Activated CD4-positive, alpha-beta T cell treated with anti-CD3 and anti-CD28 coated beads for 48 hours (primary cell): ENCODE measurements around the gene TMPRSS2.

Source experiments
- DNase-seq: peaks from one replicate; pipeline ENCODE4 v3.0.0-alpha.2; 2020

The TMPRSS2 gene

DNA sequence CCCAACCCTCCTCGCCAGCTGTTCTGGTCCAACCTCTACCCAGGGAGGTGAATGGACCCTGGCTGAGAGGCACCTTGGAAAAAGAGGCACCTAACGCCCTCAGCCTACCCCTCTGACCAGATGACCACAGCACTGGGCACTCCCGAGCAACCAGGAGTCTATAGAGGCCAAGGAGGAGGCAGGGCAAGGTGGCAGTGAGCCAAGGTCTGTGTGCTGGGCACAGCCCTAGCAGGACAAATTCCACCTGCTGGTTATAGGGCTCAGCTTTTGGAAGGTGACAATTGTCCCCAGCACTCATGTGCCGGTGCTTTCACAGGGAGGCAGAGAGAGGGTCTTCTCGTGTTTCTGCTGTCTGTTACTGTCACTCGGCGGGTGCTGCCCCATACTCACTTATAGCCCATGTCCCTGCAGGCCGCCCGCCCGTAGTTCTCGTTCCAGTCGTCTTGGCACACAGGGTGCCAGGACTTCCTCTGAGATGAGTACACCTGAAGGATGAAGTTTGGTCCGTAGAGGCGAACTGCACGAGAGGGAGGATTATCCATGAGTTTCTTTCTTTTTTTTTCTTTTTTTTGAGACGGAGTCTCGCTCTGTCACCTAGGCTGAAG is 27.8 kb downstream of the TMPRSS2 start:
- DNase-seq = no peak

GRCh38 chr21:41479686-41480085 is 28.3 kb downstream of the TMPRSS2 start:
- DNase-seq = no peak

- no peak for DNase-seq
Measured at GRCh38 chr21:41478319-41479177, 29.4 kb downstream of the TMPRSS2 start.

GRCh38 chr21:41477641-41478318 is 30.2 kb downstream of the TMPRSS2 start:
- DNase-seq = no peak

GRCh38 chr21:41475714-41476420 is 32.1 kb downstream of the TMPRSS2 start:
- no peak for DNase-seq

GRCh38 chr21:41472753-41473548 is 35.0 kb downstream of the TMPRSS2 start:
- DNase-seq = no peak

GRCh38 chr21:41470054-41470453 is 37.9 kb downstream of the TMPRSS2 start:
- DNase-seq = no peak

GRCh38 chr21:41466024-41466820 is 41.7 kb downstream of the TMPRSS2 start:
- DNase-seq = no peak

DNA sequence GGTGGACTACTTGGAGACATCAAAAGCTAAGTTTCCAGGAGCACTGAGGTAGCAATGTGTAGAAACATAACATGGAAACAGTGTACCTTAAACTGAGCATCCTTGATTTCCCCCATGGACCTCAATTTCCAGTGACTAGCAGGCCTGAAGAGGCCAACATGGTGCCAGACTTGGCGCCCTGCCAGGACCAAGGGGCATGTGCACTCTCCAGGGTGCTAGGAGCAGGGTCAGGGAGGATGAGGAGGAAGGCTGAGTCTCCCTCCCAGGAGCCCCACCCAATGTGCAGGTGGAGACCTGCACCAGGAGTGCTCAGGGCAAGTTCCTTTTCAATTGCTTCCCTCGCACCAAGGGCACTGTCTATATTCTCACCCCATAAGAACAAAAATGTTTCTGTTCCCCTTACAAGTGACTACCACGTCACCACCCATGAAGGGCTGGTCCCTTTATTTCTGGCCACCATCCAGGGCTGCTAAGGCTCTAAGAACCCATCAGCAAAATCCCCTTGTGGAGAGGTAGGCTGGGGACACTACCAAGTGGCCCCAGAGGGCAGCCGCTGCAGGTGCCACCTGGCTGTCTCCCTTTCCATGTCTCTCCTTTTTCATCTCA is 42.7 kb downstream of the TMPRSS2 start:
- DNase-seq = no peak

DNA sequence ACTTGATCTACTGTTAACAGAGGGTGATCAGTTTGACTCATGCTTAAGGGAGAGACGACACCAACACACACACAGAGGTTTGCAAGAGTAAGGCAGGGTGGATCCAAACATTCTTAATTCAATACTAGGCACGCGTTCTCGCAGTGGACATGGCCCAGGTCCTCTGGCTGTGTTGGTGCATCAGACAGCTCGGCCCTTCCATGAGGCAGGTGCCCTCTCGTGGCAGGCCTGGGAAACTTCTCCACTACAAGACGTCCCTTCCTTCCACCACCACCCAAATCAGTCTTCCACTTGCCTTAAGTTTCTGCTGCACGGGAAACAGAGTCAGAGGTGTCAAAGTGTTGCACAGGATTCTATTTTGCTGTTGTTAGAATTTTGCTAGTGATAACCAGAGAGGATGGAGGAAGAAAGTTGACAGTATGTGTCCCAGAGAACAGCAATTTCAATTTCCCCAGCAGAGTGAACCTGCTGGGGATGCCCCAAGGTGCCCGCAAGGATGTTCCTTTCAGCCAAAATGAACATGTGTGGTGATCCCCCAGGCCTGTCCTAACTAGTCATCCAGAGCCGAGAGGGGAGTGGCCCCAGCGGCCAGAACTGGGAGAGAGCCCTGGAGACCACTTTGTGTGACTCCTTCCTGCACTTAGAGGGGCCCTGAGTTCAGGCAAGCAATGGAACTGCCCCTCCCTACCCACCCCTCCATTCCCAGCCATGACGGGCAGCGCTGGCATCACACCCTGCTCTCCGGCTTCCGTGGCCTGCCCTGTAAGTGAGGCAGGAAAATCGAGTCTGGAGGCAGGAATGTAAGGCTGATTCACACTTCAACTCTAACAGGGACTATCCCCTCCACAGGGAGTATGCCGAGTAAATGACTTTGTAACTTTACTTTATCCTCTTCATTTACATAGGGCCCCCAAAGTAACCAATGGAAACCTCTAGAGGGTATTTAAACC is 47.1 kb downstream of the TMPRSS2 start:
- DNase-seq = peak; percentile 64

DNA sequence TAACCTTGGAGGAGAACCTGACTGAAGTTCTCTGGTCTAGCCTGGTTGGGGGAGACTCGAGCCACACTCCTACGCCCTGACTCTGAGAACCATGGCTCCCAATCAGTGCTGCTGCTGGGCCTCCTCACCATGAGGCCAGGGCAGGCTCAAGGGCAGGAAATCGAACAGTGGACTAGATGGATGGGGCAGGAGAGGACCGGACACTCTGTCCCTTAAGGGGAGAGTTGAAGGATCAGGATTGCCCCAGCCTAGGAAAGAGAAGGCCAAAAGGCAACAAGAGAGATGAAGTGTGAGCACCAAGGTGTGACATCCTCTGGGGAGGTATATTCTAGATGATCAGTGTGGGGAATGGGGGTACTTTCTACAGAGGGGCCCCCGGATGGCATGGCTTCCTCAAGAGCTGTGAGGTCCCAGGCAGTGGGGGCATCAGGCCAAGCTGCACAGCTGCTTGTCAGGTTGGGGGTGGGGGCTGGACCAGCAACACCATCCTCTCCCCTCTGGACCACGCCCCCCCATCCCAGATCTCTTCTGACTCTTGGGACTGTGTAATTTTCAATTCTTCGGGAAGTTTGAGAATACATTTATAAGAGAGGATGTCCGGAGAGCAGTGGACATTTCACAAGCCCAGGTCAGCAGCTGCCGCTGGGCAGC is 47.9 kb downstream of the TMPRSS2 start:
- no peak for DNase-seq

DNA sequence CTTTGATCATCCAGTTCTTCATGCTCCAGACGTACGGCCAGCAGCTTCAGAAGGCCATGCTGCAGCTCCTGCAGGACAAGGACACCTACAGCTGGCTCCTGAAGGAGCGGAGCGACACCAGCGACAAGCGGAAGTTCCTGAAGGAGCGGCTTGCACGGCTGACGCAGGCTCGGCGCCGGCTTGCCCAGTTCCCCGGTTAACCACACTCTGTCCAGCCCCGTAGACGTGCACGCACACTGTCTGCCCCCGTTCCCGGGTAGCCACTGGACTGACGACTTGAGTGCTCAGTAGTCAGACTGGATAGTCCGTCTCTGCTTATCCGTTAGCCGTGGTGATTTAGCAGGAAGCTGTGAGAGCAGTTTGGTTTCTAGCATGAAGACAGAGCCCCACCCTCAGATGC is 49.4 kb downstream of the TMPRSS2 start:
- no peak for DNase-seq

- no peak for DNase-seq
Measured at GRCh38 chr21:41458121-41458520, 49.8 kb downstream of the TMPRSS2 start.

DNA sequence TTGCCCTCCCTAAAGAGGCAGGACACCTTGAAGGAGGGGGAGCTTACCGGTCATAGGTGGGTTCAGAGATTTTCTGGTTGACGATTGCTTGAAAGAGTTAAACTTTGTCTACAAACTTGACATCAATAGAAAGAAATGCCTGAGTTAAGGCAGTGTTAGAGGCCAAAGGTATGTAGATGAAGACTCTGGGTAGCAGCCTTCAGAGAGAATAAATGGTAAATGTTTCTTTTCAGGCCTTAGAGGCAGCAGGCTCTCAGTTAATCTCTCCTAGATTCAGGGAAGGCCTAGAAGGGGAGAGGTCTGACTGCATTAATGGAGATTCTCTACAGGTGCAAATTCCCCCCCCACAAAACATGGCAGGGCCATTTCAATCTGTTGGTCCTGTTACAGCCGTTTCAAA is 54.2 kb downstream of the TMPRSS2 start:
- no peak for DNase-seq

DNA sequence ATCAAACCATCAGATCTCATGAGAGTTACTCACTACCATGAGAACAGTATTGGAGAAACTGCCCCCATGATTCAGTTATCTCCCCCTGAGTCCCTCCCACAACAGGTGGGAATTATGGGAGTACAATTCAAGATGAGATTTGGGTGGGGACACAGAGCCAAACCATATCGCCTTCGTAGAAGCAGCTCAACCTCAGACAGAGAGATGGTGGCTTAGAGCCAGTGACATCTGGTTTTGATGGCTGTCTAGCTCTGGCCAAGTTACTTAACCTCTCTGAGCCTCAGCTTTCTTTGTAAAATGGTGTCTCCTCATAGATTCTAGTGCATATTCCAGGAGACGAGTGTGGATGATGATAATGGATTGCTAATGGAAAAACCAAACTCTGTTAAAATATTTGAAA is 54.8 kb downstream of the TMPRSS2 start:
- DNase-seq = no peak

- no peak for DNase-seq
Measured at GRCh38 chr21:41451753-41452676, 55.9 kb downstream of the TMPRSS2 start.

GRCh38 chr21:41449613-41450012 is 58.3 kb downstream of the TMPRSS2 start:
- DNase-seq = no peak

GRCh38 chr21:41447356-41447755 is 60.6 kb downstream of the TMPRSS2 start:
- DNase-seq = no peak
